ENCODE data around the gene CEPT1.

- no peak for TF ChIP-seq CTCF (IDR thresholded peaks at IDR 0.05)
- TF ChIP-seq POLR2A (IDR thresholded peaks at IDR 0.05), result no peak
Observed at GRCh38 chr1:111099289-111099688, 40.7 kb upstream of the CEPT1 start.
